Measurements from ENCODE around the gene NLRP13.

Gene NLRP13

DNA sequence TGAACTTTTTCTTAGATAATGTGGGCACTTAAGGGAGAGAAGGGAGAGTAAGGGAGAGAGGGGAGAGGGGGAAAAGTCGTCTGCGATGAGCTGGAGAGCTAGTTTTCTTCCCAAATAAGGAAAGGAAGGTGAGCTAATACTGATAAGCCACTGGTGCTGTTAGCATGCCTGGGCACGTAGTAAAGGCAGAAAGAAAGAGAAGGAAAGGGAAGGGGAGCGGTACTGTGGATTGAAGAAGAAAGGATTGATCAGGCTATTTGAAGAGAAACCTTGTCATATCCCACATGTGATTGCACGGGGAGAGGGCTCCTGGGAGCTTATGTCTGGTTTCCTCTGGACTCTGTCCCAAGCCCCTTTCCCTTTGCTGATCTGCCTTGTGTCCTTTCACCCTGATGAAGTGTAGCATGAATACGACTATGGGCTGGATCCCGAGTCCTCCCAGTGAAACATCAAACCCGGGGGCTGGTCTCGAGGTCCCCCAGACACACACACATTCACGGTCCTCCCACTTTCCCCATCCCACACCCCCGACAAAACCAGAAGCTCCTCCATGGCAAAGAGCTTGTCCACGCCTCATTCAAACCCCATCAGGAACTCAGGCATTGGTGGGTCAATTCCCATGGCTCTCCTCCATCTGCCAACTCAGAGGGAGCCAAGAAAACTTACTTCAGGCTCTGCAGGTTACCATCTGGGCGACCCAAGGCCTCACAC, 30.6 kb downstream of the NLRP13 start:
- no peak for DNase-seq (ENCODE audit: low read depth)

DNA sequence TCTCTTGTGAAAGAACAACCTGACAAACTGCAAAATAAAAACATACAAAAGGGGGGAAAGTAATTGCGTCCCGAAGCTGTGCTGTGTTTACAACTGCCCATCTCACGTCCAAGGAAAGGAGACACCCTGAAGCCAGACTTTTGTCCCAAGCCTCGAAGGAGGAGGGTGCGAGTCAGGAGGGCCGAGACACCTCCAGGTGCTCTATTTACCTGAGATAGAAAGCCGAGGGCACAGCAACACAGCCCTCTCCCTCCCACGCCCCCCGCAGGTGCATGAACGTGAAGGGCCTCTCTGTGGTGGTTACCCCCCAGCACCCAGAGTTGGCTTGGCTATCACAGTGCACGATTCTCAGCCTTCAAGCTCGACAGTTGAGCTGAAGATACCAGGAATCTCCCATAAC, 33.2 kb downstream of the NLRP13 start:
- no peak for DNase-seq (ENCODE audit: low read depth)

DNA sequence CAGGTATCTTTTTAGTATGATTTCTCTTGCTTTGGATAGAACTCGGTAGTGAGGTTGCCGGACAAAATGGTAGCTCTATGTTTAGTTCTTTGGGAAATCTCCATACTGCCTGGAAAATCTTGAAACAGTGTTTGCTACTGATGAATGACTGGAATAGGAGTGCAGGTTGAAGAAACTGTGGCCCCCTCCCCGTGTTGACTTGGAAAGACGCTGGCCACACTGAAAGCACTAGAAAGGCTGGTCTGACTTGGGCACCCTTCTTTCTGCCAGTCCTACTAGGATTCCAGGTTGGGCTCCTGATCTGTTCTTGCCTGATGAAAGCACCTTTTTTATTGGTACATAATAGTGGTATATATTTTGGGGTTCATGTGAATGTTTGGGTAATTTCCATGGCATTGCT, 49.5 kb downstream of the NLRP13 start:
- no peak for DNase-seq (ENCODE audit: low read depth)

DNA sequence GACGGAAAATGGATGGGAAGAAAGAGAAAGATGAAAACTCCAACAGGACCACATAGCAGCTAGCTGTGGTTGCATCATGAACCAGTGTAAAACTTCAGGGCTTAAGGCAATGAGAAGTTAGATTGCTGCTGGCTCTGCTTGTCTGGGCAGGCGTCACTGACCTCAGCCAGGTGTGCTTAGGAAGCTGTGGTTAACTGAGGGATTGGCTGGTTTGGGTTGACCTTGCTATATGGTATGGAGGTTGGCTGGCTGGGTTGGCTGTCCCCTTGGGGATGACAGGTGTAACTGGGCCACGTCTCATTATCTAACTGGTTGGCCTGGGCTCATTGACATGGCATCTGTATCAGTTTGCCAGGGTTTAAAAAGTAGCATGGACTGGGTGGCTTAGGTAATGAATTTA, 54.9 kb downstream of the NLRP13 start:
- no peak for DNase-seq (ENCODE audit: low read depth)

DNA sequence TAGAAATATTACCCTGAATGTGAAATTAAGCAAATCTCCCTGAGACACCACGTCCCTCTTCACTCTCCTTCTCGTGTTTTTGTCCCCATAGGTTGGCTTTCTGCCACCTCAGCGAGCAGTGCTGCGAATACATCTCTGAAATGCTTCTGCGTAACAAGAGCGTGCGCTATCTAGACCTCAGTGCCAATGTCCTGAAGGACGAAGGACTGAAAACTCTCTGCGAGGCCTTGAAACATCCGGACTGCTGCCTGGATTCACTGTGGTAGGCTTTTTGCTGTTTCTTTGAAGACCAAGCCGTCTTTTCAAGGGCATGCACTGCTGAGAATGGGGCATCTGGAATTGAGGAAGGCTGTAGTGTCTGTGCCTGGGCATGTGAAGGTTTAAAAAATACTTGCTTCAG, 61.4 kb downstream of the NLRP13 start:
- no peak for DNase-seq (ENCODE audit: low read depth)

DNA sequence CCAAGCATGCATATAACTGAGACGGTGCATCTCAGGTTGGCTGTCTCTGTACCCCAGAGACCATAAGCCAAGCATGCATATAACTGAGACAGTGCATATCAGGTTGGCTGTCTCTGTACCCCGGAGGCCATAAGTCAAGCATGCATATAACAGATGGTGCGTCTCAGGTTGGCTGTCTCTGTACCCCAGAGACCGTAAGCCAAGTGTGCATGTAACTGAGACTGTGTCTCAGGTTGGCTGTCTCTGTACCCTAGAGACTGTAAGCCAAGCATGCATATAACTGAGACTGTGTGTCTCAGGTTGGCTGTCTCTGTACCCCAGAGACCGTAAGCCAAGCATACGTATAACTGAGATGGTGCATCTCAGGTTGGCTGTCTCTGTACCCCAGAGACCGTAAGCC, 65.0 kb downstream of the NLRP13 start:
- no peak for DNase-seq (ENCODE audit: low read depth)

DNA sequence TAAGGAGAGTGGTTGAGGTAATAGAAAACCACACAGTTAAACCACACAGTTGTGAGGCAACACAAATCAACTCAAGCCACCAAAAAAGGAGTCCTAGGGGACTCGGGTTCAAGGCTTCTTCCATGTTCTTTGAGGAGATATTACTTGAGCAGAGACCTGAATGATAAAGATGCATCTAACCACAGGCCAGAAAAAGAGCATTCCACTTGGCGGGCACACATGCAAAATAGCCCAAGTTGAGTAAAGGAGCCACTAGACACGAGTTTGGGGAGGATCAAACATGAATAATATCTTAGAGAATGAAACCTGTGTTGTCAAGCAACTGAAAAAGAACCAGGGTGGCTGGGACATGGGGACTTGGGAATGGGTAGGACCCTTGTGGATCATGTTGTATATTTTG, 65.6 kb downstream of the NLRP13 start:
- no peak for DNase-seq (ENCODE audit: low read depth)

DNA sequence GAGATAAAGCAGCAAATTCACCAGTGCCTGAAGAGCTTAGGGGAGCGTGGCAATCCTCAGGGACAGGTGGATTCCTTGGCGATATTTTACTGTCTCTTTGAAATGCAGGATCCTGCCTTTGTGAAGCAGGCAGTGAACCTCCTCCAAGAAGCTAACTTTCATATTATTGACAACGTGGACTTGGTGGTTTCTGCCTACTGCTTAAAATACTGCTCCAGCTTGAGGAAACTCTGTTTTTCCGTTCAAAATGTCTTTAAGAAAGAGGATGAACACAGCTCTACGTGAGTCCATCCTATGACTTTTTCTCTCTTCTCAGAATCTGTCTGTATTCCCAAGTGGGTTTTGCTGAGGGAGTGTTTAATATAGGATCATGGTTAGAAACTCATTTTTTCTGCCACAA, 73.2 kb downstream of the NLRP13 start:
- no peak for DNase-seq (ENCODE audit: low read depth)

DNA sequence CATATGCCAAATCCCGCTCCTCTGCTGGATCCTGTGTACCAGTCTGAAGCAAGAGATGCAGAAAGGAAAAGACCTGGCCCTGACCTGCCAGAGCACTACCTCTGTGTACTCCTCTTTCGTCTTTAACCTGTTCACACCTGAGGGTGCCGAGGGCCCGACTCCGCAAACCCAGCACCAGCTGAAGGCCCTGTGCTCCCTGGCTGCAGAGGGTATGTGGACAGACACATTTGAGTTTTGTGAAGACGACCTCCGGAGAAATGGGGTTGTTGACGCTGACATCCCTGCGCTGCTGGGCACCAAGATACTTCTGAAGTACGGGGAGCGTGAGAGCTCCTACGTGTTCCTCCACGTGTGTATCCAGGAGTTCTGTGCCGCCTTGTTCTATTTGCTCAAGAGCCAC, 73.7 kb downstream of the NLRP13 start:
- no peak for DNase-seq (ENCODE audit: low read depth)

DNA sequence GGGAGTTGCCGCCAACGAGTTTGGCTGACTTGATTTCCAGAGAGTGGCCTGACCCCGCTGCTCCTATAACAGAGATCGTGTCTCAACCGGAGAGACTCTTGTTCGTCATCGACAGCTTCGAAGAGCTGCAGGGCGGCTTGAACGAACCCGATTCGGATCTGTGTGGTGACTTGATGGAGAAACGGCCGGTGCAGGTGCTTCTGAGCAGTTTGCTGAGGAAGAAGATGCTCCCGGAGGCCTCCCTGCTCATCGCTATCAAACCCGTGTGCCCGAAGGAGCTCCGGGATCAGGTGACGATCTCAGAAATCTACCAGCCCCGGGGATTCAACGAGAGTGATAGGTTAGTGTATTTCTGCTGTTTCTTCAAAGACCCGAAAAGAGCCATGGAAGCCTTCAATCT, 74.2 kb downstream of the NLRP13 start:
- no peak for DNase-seq (ENCODE audit: low read depth)

DNA sequence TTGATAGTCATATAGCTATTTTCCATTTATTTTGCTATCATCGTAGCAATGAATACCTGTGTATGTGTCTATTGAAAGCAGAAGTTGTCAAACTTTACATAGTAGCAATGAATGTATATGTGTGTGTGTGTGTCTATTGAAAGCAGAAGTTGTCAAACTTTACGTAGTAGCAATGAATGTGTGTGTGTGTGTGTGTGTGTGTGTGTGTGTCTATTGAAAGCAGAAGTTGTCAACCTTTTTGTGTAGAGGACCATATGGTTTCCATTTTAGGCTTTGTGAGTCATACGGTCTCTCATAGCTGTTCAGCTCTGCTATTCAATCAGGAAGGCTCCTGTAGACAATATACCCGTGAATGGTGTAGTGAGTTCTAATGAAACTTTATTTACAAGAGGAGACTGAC, 75.0 kb downstream of the NLRP13 start:
- no peak for DNase-seq (ENCODE audit: low read depth)

DNA sequence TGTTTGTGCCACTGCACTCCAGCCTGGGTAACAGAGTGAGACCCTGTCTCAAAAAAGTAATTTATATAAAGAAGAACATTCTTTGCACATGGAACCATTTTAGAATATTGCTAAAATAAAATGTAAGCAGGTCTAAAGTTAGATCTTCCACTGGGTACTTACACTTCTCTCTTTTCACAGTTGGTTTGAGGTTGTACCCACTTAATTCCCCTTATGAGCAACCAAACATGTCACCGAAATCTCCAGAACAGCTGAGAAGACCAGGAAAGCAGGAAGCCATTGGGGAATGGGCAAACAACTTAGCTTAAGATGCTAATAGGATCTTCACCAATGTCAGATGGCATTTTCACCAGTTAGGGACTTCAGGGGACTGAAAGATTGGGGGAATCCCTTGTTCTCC, 77.0 kb downstream of the NLRP13 start:
- no peak for DNase-seq (ENCODE audit: low read depth)
